Spleen (tissue), 11 donors: ENCODE data around the gene ZNF227. TPM values are rescaled to one million over a fixed set of nuclear protein-coding genes. Genes with fewer than 3 reads are reported as not detected.

Source experiments
- DNase-seq: peaks from one replicate; pipeline ENCODE4 v3.0.0-alpha.2; 2020
- H3K27ac ChIP-seq, 8 donors: fragments of 200-600 bp; sonication (generic) in 7 of 8; 1 replicate in 4 of 8; 2 replicates in 4 of 8; pipeline versions ENCODE4 v1.5.0 to v1.8.0; 2016 to 2021; ENCODE audit warnings: inconsistent platforms in 4 of 8, mild to moderate bottlenecking in 4 of 8, moderate library complexity in 1 of 8
- H3K27me3 ChIP-seq, 7 donors: fragments of 200-600 bp; sonication (generic) in 6 of 7; replicated peaks in 1 of 7; 1 replicate in 4 of 7; 2 replicates in 3 of 7; pipeline versions ENCODE4 v1.5.0 to v1.8.0; 2016 to 2021; ENCODE audit warnings: inconsistent platforms in 3 of 7, mild to moderate bottlenecking in 1 of 7
- H3K36me3 ChIP-seq, 6 donors: fragments of 200-600 bp; sonication (generic) in 5 of 6; 1 replicate in 4 of 6; 2 replicates in 2 of 6; pipeline versions ENCODE4 v1.5.0 to v1.8.0; 2016 to 2021; ENCODE audit warnings: inconsistent platforms in 2 of 6
- H3K4me1 ChIP-seq, 6 donors: fragments of 200-600 bp; sonication (generic) in 5 of 6; 1 replicate in 3 of 6; 2 replicates in 3 of 6; pipeline versions ENCODE4 v1.5.0 to v1.8.0; 2016 to 2021; ENCODE audit warnings: inconsistent platforms in 3 of 6
- H3K4me3 ChIP-seq, 8 donors: fragments of 200-600 bp; sonication (generic) in 7 of 8; 1 replicate in 4 of 8; 2 replicates in 4 of 8; pipeline versions ENCODE4 v1.5.0 to v1.8.0; 2016 to 2021; ENCODE audit warnings: inconsistent platforms in 4 of 8, mild to moderate bottlenecking in 4 of 8, moderate library complexity in 2 of 8
- H3K9me3 ChIP-seq, 8 donors: fragments of 200-600 bp; sonication (generic) in 7 of 8; 1 replicate in 4 of 8; 2 replicates in 4 of 8; pipeline versions ENCODE4 v1.5.0 to v1.8.0; 2016 to 2021; ENCODE audit warnings: inconsistent platforms in 4 of 8
- POLR2A ChIP-seq, 3 donors: fragments of 450-650 bp; IDR thresholded peaks; one replicate each; pipeline ENCODE4 v1.5.1; 2017; ENCODE audit warnings: antibody characterized with exemption in 3 of 3, mild to moderate bottlenecking in 1 of 3
- POLR2AphosphoS5 ChIP-seq, 3 donors: sonication (generic); formaldehyde crosslinking; IDR thresholded peaks; one replicate each; pipeline ENCODE4 v1.5.1; 2017; ENCODE audit warnings: antibody characterized with exemption in 3 of 3
- whole genome bisulfite sequencing, 5 donors: extraction: QIAGEN DNeasy Blood & Tissue Kit in 3 of 5; methylation state at CpG; one replicate each; pipeline versions ENCODE4 v1.1.5 to v1.1.7; 2013 to 2018; 5-methylcytosine and 5-hydroxymethylcytosine counted together
- intact Hi-C: fragments of 100-400 bp; cut with DNase I; formaldehyde crosslinking; loops from one replicate; pipeline ENCODE4 v1.15.0; 2023; ENCODE audit warnings: low total_unique reads
- polyA plus RNA-seq, 3 donors: library from polyadenylated mRNA; stranded (reverse); fragments of 200-250 nt; gene quantifications; one replicate each; pipeline ENCODE4 v1.2.1, GENCODE V29; 2013
- total RNA-seq, 7 donors: library from RNA; depleted of rRNA in 3 of 7; stranded (reverse); fragments of >200 nt in 3 of 7; fragmentation: NEBNext Ultra II Directional in 4 of 7; extraction: Animal tissue kit (Norgen Biotek cat#: 25700) in 4 of 7; gene quantifications; one replicate each; pipeline versions ENCODE4 v1.1.0 to v1.2.1, GENCODE V29; 2016 to 2021
- TF ChIP-seq, protein P1 (sequence below), 11 experiments: fragments of 200-600 bp in 7 of 11; fragments of 450-650 bp in 4 of 11; sonication (generic) in 4 of 11; IDR thresholded peaks in 8 of 11; conservative IDR thresholded peaks in 3 of 11; 1 replicate in 7 of 11; 2 replicates in 4 of 11; pipeline versions ENCODE4 v1.4.0 to v1.8.0; 2016 to 2021; ENCODE audit warnings: antibody characterized with exemption in 11 of 11, inconsistent platforms in 4 of 11, mild to moderate bottlenecking in 1 of 11
- donor health status: healthy with polysubstance abuse.
- donor health status: DM: no; HTN: no; CAD: no; lungs with moderate emphysema.
- donor health status: DM: no; HTN: no; CAD: no.
- donor health status: Bipolar disorder and iron deficiency.
- donor health status: healthy.
- donor health status: DM: no; HTN: no; CAD: no.
- donor health status: DM: yes; HTN: yes; CAD: no.

The ZNF227 gene
- total and polyA plus RNA-seq, 10 donors = 4.7 to 32.6 (median 29.8) TPM

DNA sequence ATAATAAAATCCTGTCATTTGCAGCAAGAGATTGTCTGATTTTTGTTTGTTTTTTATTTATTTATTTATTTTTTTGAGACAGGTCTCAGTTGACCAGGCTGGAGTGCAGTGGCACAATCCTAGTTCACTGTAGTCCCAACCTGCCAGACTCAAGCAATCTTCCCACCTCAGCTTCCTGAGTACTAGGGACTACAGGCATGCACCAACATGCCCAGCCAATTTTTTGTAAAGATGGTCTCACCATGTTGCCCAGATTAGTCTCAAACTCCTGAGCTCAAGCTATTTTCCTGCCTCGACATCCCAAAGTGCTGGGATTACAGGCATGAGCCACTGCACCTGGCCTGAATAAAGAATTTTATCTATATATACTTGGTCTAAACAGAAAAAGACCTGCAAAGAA is 65.0 kb downstream of the ZNF227 start:
- Histone ChIP-seq H3K9me3 (peaks cover 5 to 100% (median 100%) of the 10 kb centered on the region in 8 donors), H3K4me3 (no peak overlapping the region), H3K27me3 (no peaks in the 10 kb centered on the region), H3K27ac (no peak overlapping the region), H3K36me3 (peaks cover 0 to 55% (median 13%) of the 10 kb centered on the region in 6 donors), H3K4me1 (no peaks in the 10 kb centered on the region)
- TF ChIP-seq POLR2A (IDR thresholded peaks at IDR 0.05) (no peak), POLR2AphosphoS5 (IDR thresholded peaks at IDR 0.05) (no peak)
- TF ChIP-seq, protein P1, sequence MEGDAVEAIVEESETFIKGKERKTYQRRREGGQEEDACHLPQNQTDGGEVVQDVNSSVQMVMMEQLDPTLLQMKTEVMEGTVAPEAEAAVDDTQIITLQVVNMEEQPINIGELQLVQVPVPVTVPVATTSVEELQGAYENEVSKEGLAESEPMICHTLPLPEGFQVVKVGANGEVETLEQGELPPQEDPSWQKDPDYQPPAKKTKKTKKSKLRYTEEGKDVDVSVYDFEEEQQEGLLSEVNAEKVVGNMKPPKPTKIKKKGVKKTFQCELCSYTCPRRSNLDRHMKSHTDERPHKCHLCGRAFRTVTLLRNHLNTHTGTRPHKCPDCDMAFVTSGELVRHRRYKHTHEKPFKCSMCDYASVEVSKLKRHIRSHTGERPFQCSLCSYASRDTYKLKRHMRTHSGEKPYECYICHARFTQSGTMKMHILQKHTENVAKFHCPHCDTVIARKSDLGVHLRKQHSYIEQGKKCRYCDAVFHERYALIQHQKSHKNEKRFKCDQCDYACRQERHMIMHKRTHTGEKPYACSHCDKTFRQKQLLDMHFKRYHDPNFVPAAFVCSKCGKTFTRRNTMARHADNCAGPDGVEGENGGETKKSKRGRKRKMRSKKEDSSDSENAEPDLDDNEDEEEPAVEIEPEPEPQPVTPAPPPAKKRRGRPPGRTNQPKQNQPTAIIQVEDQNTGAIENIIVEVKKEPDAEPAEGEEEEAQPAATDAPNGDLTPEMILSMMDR (IDR thresholded peaks at IDR 0.05 in 8 of 11, conservative IDR thresholded peaks at IDR 0.05 in 3 of 11) = no peak
- intact Hi-C loops = no loop called here
- 93 to 95% (median 94%) methylated on average over 1 of the region's 1 CpG for WGBS, 5 donors
- no peak for DNase-seq

DNA sequence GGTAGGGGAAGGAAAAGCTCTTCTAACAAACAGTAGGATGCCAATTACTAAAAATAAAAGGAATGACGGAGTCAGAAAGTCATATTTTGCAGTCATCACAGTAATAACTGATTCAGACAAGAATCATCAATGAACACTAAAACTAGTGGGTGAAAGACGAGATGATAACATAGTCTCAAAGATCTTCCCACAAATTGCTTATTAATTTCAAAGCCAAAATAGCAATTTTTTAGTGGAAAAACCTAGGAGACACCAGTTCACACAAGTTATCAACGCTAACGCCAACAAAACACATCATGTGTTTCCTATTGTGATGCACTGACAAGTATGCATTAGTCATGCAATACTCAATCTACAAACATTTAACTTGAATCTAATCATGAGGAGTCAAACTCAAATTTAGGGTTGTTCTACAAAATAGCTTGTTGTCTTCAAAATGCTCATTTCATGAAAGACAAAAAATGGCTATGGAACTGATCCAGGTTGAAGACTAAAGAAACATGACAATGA is 65.9 kb downstream of the ZNF227 start:
- DNase-seq = no peak
- Histone ChIP-seq H3K4me1 (no peaks in the 10 kb centered on the region), H3K4me3 (no peak overlapping the region), H3K27ac (no peak overlapping the region), H3K36me3 (peaks cover 0 to 51% (median 12%) of the 10 kb centered on the region in 6 donors), H3K9me3 (peaks cover 5 to 100% (median 100%) of the 10 kb centered on the region in 8 donors), H3K27me3 (no peaks in the 10 kb centered on the region)
- no peak for TF ChIP-seq POLR2AphosphoS5 (IDR thresholded peaks at IDR 0.05)
- TF ChIP-seq POLR2A (IDR thresholded peaks at IDR 0.05) = no peak
- TF ChIP-seq, protein P1 (IDR thresholded peaks at IDR 0.05 in 8 of 11, conservative IDR thresholded peaks at IDR 0.05 in 3 of 11) = no peak
- 85 to 96% (median 91%) methylated on average over 4 of the region's 4 CpGs for WGBS, 5 donors
- intact Hi-C loops = no loop called here

DNA sequence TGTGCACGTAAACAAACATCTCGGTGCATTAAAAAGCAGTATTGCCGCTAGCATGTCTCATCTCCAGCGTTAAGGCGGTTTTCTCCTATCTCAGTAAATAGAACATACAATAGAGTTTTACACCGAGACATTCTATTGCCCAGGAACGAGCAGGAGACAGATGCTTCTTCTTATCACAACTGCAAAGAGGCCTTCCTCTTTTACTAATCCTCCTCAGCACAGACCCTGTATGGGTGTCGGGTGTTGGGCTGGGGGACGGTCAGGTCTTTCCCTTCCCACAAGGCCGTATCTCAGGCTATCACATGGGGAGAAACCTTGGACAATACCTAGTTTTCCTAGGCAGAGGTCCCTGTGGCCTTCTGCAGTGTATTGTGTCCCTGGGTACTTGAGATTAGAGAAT is 68.6 kb downstream of the ZNF227 start:
- H3K4me1 ChIP-seq = no peaks in the 10 kb centered on the region
- H3K36me3 ChIP-seq = peaks cover 0 to 33% (median 3%) of the 10 kb centered on the region in 6 donors
- DNase-seq = no peak
- H3K9me3 ChIP-seq = peaks cover 2 to 100% (median 100%) of the 10 kb centered on the region in 8 donors
- no peaks in the 10 kb centered on the region for H3K27me3 ChIP-seq
- intact Hi-C loops = no loop called here
- 84 to 95% (median 85%) methylated on average over 10 of the region's 10 CpGs for WGBS, 5 donors
- TF ChIP-seq, protein P1 (IDR thresholded peaks at IDR 0.05 in 8 of 11, conservative IDR thresholded peaks at IDR 0.05 in 3 of 11) = no peak
- TF ChIP-seq POLR2AphosphoS5 (IDR thresholded peaks at IDR 0.05) = no peak
- no peak overlapping the region for H3K27ac ChIP-seq
- H3K4me3 ChIP-seq = no peak overlapping the region

DNA sequence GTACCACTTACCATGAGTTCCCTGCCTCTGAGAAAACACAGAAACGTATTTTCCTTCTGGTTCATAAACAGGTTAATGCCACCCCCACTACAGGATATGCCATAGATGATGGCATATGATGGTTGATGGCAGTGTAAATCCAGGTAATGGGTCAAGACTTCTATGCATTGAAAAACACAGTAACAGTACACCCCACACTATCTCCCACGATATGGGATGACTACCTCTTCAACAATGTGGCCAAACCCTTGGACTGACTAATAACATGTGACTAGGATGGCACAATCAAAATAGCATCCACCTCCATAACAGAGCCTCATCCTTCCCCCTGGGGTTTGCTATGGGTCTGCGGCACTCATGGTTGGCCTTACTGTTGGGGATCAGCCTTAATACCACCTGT is 70.5 kb downstream of the ZNF227 start:
- intact Hi-C loops = no loop called here
- WGBS, 5 donors = 87 to 94% (median 94%) methylated on average over 3 of the region's 3 CpGs
- DNase-seq = no peak
- Histone ChIP-seq H3K4me1 (no peaks in the 10 kb centered on the region), H3K4me3 (no peak overlapping the region), H3K36me3 (peaks cover 4 to 40% (median 9%) of the 10 kb centered on the region in 6 donors), H3K9me3 (peaks cover 2 to 100% (median 100%) of the 10 kb centered on the region in 8 donors), H3K27ac (no peak overlapping the region), H3K27me3 (no peaks in the 10 kb centered on the region)
- TF ChIP-seq POLR2A (IDR thresholded peaks at IDR 0.05) (no peak), POLR2AphosphoS5 (IDR thresholded peaks at IDR 0.05) (no peak)
- TF ChIP-seq, protein P1 (IDR thresholded peaks at IDR 0.05 in 8 of 11, conservative IDR thresholded peaks at IDR 0.05 in 3 of 11) = no peak
